HG03460 (cell line): ENCODE results near the gene EML3.
"Not testable (repeated sequence)": the region's sequence is repeated elsewhere in the genome, so short reads cannot be mapped to it uniquely, and the experiment has no call there.

Source experiments
- ATAC-seq: cut with Tn5 transposase; IDR thresholded peaks from one replicate; pipeline ENCODE4 v1.9.1; 2021; ENCODE audit not compliant: unreplicated experiment

The EML3 gene, protein sequence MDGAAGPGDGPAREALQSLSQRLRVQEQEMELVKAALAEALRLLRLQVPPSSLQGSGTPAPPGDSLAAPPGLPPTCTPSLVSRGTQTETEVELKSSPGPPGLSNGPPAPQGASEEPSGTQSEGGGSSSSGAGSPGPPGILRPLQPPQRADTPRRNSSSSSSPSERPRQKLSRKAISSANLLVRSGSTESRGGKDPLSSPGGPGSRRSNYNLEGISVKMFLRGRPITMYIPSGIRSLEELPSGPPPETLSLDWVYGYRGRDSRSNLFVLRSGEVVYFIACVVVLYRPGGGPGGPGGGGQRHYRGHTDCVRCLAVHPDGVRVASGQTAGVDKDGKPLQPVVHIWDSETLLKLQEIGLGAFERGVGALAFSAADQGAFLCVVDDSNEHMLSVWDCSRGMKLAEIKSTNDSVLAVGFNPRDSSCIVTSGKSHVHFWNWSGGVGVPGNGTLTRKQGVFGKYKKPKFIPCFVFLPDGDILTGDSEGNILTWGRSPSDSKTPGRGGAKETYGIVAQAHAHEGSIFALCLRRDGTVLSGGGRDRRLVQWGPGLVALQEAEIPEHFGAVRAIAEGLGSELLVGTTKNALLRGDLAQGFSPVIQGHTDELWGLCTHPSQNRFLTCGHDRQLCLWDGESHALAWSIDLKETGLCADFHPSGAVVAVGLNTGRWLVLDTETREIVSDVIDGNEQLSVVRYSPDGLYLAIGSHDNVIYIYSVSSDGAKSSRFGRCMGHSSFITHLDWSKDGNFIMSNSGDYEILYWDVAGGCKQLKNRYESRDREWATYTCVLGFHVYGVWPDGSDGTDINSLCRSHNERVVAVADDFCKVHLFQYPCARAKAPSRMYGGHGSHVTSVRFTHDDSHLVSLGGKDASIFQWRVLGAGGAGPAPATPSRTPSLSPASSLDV

DNA sequence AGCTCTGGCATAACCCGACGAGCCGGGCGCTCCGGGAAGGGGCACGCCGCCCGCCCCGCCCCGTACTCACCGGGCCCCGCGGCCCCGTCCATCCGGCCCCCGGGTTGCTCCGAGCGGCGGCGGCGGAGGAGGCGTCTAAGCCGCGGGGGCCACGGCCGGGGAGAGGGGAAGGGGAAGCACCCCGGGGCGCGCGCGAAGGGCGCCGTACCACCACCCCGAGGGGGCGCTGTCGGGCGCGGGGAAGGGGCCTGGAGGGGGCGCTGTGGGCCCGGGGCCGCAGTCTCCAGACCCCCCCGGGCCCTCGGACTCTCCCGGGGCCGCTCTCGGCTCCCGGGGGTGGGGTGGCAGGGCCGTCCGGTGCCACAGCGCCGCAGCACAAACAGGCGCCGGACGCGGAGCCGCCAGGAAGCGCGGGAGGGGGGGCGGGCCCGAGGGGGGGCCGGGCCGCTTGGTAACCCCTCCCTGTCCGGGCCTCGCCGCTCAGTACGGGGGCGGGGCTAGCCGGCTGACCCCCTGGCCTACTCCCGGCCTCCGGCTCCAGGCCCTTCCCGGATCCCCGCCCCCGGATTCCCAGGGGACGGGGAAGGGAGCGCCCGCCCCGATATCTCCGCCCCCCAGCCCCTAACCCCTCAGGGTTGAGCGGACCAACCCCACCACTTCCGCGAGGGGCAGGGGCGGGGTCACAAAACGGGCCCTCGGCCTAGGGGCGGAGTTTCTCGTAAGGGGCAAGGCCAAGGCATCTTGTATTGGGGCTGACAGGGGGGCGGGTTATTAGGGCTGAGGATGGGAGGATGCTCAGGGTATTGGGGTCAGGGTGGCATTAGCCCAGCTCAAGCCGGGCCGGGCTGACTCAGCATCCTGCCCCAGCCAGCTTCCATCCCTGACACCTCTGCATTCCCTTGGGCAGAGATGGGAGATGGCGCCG, at the start of gene EML3, which contains the start of gene ROM1:
EML3 (minus strand) TSS at position 410 of the 925 bp plus-strand sequence; CDS start at position 92, 318 bp downstream.
ROM1 (plus strand) TSS at position 892 of the 925 bp plus-strand sequence; CDS start at position 917, 25 bp downstream.
- ATAC-seq = peak; percentile 59

DNA sequence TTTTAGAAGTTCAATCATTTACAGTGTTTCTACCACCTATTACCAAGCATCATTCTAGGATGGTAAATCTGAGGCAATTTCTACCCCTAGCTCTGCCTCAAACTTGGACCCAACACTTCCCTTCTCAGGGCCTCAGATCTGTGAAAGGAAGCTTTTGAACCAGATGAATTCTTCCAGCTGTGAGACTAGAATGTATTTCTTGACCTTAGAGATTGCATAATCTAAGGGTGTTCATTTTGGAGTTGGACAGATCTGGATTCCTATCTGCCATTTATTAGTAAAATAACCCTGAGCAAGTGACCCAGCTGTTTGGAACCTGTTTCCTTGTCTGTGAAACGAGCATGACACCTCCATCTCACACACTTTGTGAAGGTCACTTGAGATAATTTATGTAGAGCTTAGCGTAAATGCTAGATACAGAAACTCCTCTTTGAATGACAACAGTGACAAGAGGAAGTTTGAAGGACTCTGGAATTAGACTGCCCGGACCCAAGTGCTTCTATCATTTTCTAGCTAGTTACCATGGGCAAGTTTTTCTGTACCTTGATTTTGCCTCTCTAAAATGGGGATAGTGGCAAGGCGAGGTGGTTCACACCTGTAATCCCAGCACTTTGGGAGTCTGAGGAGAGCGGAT, 44.3 kb upstream of the EML3 start:
- ATAC-seq = no peak

DNA sequence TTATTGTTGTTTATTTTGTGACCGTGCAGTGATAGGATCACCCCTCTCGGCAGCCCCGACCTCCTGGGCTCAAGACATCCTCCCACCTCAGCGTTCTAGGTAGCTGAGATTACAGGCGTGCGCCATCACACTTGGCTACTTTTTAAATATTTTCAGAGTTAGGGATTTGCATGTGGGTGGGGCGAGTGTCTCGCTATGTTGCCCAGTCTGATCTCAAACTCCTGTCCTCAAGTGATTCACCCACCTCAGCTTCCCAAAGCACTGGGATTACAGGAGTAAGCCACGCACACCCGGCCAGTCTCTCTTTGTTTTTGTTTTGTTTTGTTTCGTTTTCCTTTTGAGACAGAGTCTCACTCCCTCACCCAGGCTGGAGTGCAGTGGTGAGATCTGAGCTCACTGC, 41.7 kb upstream of the EML3 start:
- ATAC-seq = no peak

DNA sequence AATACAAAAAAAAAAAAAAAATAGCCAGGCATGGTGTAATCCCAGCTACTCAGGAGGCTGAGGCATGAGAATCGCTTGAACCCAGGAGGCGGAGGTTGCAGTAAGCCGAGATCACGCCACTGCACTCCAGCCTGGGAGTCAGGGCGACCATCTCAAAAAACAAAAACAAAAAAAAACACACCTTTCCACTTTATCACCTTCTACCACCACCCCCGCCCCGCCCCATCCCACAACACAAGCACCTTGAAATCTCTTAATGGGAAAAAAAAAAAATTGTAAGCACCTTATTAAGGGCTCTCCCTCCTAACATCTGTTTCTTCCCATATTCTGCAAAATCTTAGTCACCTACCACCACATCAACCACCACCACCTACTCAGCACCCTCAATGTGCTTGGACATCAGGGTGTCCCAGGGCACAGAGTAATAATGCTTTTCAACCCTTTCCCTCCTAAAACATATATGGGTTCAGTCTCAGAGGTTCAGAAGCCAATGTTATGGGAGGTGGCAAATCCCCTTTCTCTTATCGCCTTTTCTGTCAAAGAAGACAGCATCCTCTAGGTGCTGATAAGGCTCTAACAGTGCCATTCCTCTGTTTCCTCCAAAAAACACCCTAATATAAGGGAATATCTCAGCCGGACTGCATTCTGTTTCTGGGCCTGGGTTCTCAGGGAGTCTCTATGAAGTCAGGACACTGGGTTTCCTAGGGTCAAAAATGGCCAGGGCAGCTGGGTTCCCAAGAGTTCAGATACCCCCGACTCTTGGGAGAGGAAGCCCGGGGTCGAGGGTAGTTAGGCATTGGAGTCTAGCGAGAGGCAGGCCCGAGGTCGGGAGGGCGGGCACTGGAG, 39.8 kb upstream of the EML3 start:
- ATAC-seq = no peak

DNA sequence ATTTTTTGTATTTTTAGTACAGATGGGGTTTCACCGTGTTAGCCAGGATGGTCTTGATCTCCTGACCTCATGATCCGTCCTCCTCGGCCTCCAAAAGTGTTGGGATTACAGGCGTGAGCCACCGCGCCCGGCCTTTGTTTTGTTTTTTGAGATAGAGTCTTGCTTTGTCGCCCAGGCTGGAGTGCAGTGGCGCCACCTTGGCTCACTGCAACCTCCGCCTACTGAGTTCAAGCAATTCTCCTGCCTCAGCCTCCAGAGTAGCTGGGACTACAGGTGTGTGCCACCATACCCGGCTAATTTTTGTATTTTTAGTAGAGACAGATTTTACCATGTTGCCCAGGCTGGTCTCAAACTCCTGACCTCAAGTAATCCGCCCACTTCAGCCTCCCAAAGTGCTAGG, 37.7 kb upstream of the EML3 start:
- not testable (repeated sequence) for ATAC-seq

DNA sequence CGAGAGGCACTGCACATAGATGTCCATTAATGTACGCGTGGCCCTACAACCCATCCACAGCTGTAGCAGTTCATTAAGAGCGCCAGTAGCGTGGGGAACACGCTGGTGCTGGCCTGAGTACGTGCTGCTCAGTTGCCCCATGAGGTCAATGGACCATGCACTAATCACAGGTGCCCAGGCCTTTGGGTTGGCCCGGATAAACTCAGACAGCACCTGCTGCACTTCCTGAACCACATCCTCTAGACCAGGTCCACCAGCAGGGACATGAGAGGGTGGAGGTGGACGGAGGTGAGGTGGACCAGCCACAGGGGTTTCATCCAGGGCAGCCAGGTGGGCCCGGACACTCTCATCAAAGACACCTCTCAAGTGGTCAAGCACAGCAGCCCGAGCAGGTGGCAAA, 36.9 kb upstream of the EML3 start:
- ATAC-seq = no peak

DNA sequence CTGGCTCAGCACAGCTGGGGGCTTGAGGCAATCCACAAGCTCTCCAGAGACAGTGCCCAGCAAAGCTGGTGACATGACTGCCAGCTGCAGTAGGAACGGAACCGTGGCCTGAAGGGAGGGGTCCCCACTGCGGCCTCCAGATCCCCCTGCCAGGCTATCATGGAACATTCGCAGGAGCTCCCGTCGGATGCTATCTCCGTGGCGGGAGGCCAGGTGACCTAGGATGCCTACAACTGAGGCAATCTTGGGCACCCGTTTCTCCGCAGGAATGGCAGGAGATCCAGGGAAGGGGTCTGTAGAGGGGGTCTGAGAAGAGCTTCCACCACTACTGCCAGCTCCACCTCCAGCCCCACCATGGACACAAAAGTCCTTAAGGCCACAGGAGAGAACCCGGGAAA, 36.4 kb upstream of the EML3 start:
- no peak for ATAC-seq

DNA sequence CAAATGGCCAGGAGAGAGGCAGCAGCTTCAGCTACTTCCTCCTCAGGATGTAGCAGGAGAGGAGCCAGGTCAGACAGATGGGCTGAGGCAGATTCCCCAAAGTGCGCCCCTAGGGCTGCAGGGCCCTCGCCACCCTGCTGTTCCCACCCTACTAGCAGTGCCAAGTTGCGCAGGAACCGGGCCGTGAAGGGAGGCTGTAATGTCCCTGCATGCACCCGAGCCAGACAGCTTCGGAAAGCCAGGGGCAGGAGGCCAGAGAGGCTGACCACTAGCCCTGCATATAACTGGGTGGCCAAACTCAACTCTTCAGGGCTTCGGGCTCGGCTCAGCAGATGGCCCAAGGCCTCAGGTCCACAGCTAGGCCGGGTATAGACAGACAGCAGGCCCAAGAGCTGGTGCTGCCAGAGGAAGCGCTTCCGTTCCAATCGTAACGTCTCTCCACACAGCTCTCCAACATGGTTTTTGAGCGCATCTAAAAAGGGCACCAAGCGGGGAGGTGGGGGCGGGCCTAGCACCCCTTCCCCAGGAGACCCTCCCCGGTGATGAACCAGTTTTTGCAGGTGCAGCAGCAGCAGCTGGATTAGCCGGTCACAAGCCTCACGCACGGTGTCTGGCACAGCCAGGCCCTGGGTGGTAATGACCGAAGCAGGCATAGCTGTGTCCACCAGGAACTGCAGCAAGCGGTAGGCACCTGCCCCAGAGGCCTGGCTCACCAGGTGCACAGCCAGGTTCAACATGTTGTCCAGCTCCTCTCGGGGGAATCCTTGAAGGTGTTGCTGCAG, 35.8 kb upstream of the EML3 start:
- ATAC-seq = no peak

DNA sequence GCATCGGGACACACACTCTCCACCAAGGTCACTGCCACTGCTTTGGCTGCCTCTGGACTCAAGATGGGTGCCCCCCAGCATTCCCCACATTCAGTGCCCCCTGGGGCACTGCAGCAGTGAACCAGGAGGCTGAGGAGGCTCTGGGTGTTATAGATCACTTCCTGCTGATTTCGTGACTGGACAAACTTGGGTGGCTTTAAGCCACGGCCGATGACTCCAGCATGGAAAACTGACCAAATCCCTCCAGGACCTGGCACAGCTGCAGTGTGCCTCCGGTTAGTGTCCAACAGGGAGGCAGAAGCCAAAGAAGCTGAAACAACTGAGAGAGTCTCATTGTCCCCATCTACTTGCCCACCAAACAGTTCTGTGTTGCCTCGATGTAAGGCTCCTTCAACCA, 35.0 kb upstream of the EML3 start:
- ATAC-seq = no peak

DNA sequence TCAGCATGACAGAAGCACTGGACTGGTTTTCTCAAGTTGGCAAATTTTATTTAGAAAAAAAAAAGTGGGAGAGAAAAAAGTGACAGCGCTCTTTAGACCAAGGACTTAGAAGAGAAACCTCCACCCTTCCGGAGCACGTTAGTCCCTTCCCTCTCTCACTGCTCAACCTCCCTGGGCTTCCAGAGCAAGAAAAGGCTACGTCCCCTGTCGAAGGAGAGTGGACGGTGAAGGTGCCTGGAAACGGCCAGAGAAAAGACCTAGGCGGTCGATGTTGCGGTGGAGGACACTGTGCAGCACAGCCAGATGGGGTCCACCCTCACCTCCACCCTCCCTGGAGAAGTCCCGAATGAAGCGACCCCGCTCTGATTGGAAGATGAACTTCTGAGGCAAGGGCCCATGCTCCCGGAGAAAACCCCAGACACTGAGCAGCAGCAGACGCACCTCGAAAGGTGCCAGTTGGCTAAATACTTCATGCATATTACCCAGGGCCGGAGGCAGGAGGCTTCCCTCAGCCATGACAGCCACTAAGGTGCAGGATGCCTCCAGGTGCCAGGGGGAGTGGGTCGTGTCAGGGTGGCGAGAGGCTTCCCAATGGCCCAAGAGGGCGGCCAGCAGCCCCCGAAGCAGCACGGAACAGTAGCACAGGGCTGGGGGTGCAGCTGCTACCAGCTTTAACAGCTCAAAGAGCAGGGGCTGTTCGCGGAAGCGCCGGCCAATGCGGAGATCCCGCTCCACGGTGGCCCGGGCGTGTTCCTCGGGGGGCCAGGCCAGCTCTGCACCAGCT, 34.4 kb upstream of the EML3 start:
- ATAC-seq = no peak

DNA sequence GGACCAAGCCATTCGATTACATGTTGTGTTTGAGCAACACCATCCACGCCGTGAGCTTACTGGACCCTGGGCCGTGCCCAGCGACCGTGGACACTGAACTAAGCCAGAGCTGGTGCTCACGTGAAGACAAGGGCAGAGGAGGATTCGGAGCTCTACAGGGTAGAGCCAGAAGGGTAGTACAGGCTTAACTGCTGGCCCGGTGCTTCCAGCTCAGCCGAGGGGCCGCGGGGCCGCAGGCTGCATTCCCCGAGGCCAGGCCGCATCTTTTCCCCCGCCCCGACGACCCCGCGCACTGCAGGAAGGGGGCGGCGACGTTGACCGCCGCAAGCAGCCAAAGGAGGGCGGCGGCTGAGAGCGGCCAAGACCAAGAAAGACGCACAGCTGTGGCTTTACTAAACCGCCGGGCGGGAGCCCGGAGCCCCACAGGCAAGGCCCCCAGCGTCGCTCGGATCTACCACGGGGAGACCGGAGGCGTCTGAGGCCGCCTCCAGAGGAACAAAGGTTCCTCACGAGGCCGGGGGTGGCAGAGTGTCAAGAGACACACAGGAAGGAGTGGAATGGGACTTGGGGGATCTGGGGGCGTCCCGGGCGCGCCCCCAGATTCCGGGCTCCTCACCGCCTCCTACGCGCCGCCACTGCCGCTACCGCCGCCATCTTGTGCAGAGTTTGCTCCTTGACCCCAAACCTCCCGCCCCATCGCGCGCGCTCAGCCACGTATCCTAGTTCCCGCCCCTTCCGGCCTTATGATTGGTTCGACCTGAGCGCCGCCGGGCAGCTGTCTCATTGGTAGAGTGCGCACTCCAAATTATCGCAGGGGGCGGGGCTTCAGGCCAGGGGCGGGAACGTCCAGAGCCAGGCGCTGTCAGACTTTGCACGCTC, 33.6 kb upstream of the EML3 start, which contains the start of gene GANAB:
GANAB (minus strand) TSS at position 668 of the 879 bp plus-strand sequence; CDS start at position 654, 14 bp downstream.
- peak; percentile 95 for ATAC-seq

DNA sequence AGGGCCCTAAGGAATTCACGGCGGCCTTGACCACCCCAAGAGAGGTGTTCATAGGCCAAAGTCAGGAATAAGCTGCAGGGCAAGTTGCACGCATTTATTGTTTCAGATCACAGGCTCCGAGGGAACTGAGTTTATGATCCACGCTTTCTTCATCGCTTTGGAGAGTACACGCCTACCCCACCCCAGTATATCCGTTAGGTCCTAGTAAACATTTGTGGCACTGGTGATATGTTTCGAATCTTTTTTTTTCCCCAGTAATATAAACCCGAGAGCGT, 33.0 kb upstream of the EML3 start:
- no peak for ATAC-seq

DNA sequence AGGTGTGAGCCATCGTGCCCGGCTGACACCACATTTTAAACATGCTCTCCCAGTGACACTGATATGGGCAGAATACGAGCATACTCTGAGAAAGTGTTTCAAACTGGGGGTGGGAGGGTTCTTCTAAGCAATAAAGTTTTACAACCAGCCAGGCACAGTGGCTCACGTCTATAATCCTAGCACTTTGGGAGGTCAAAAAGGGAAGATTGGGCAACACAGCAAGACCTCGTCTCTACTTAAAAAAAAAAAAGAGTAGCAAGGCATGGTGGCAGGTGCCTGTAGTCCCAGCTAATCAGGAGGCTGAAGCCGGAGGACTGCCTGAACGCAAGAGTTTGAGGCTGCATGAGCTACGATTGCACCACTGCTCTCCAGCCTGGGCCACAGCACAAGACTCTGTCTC, 31.6 kb upstream of the EML3 start:
- ATAC-seq = no peak

DNA sequence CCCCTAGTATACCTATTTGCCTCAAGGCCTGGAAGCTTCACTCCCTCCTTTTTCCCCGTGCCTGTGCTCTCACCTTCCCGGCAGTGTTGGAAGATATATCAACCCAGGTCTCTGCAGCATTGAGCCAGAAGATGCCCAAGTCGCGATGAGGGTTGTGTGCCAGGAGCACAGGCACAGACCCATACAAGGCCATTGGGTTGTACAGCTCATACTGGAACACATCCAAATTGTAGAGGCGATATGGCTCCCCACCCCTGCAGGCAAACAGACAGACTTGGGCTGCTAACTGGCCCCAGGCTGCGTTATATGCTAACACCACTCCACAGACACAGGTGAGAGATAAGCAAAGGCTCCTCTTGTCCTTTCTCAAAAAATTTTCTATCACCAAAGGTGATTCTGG, 19.9 kb upstream of the EML3 start:
- no peak for ATAC-seq

DNA sequence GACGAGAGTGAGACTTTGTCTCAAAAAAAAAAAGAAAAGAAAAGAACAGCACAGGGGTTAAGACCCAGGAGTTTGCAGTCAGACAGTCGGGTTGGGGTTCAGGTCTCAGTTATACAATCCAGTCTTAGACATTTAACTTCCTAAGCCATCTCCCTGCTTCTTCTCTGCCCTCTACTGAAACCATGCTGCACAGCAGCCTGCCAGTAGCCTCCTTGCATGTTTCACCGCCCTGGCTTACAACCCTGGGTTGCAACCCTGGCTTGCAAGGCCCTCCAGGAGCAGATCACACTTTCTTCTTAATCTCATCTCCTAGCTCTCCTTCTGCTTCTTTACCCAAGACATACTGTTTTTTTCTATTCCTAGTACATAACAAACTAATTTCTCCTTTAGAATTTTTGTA, 15.1 kb upstream of the EML3 start:
- no peak for ATAC-seq

DNA sequence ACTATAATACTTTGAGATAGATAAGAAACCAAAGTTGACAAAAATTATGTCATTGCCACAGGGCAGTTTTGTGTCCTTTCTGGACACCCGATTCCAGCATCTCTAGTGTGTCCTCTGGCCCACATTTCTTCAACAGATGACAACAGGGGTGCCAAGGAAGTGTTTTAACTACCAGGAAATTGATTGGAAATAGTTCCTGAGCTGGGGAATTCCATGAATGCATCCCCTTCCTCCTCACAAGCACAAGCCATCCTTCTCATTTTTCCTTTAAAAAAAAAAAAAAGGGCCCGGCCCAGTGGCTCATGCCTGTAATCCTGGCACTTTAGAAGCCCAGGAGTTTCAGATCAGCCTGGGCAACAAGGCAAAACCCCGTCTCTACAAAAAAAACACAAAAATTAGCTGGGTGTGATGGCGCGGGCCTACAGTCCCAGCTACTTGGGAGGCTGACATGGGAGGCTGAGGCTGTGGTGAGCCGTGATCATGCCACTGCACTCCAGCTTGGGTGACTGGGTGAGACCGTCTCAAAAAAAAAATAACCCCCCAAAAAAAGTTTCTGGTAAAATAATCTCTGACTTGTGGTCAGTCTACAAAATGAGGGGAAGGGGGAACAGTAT, 10.0 kb upstream of the EML3 start:
- no peak for ATAC-seq
